ENCODE measurements around the gene POTEM.
"Not testable (repeated sequence)": the region's sequence is repeated elsewhere in the genome, so short reads cannot be mapped to it uniquely, and the experiment has no call there.

POTEM gene

GRCh38 chr14:19038060-19038664 is 70.9 kb downstream of the POTEM start:
- DNase-seq (ENCODE audit: low read depth), result not testable (repeated sequence)

GRCh38 chr14:19038785-19039184 is 71.6 kb downstream of the POTEM start:
- not testable (repeated sequence) for DNase-seq (ENCODE audit: low read depth)

GRCh38 chr14:19043384-19043783 is 76.2 kb downstream of the POTEM start:
- DNase-seq (ENCODE audit: low read depth), result not testable (repeated sequence)

All from stimulated activated CD8-positive, alpha-beta memory T cell treated with anti-CD3 and anti-CD28 coated beads, Interleukin-4, amount 100 ng/mL, for 24 hours (primary cell).